H7 (cell line): ENCODE measurements around the gene LRRC28. TPM values are rescaled to one million over a fixed set of nuclear protein-coding genes. Genes with fewer than 3 reads are reported as not detected.

Source experiments
- DNase-seq: peaks from one replicate; pipeline ENCODE4 v3.0.0; 2012
- H3K27me3 ChIP-seq: 2 replicates; pipeline ENCODE4 v1.6.0; 2011; ENCODE audit warnings: mild to moderate bottlenecking, low read length; ENCODE audit not compliant: control insufficient read depth, insufficient read depth
- H3K36me3 ChIP-seq: replicated peaks from 2 replicates; pipeline ENCODE4 v1.5.1; 2011; ENCODE audit warnings: low read length; ENCODE audit not compliant: control insufficient read depth, insufficient read depth
- H3K4me3 ChIP-seq: 2 replicates; pipeline ENCODE4 v1.5.1; 2011; ENCODE audit warnings: low read depth, mild to moderate bottlenecking, control low read depth, low read length, moderate library complexity; ENCODE audit not compliant: insufficient read depth
- total RNA-seq: library from RNA; depleted of rRNA; stranded (reverse); fragments of >200 nt; shearing (Covaris generic); gene quantifications from 2 replicates; pipeline ENCODE4 v1.2.3, GENCODE V29; 2014; rRNA removed

LRRC28 gene
- total RNA-seq, 1 experiment from 2014 or later, result 25.0 TPM

DNA sequence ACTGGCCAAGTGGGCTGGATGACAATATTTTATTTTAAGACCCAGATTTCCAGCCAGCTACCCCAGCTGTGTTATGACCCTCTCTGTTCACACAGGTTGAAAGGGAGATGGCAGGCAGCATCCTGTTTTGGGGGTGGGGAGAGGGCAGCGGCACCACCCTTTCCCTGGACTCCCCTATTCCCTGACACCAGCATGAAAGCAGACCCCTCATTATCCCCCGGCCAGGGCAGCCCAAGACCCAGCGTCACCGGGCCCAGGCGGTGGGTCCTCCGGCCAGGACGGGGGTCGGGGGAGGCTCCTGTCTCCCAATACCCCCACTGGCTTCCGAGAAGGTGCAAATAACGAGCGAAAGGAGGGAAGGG lies 186.9 kb downstream of the LRRC28 start:
- Histone ChIP-seq H3K4me3 (no peak overlapping the region), H3K27me3 (no peaks in the 10 kb centered on the region), H3K36me3 (no peaks in the 10 kb centered on the region)
- no peak for DNase-seq

DNA sequence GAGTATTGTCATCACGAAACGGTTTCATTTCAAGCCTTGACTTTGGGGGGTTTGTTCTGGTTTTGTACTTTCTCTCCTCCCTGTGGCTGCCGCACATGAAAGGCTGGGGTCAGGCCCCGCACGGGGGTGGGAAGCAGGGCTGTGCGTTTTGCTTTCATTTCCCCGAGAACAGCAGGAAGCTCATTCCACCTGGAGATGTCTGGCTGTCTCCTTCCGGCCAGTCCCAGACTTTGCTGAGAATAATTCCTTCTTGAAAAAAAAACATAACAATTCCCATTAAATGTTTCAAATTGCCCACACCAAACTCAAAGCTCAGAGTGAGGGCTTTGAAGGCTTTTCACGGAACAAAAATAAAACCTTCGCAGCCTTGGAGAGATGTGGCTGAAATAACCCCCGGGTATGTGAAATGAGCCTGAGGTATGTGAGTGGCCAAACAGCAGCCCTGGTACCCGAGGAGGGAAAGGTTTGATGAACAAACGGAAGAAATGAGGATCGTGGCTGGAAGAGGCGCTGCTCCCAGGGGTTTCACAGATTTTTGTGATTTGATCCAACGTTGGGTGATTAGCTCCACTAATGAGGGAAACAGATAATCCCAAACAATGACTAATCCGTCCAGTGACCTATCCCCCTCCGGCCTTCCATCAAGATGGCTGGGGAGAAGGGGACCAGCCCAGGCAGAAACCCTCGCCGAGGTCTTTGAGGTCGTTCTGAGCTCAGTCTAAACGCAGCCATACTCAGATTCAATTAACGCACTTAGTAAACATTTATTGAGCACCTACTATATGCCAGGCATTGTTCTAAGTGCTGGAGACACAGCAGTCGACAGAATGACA lies 187.6 kb downstream of the LRRC28 start:
- Histone ChIP-seq H3K27me3 (no peaks in the 10 kb centered on the region), H3K36me3 (no peaks in the 10 kb centered on the region), H3K4me3 (no peak overlapping the region)
- peak; percentile 74 for DNase-seq

DNA sequence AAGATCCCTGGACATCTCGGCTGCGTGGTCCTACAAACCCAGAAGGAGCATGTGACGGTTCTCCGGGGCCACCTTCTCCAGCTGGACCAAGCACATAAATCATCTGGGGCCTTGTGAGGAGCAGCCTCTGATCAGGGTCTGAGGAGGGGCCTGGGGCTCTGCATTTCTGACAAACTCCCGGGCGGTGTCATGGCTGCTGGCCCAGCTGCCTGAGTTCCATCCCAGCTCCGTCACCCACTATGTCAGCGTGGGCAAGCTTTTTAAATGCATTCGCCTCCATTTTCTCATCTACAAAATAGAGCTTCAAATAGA lies 188.2 kb downstream of the LRRC28 start:
- DNase-seq, result no peak

GRCh38 chr15:99440029-99440428 lies 188.7 kb downstream of the LRRC28 start:
- no peak for DNase-seq
- Histone ChIP-seq H3K27me3 (no peaks in the 10 kb centered on the region), H3K36me3 (no peaks in the 10 kb centered on the region), H3K4me3 (no peak overlapping the region)

More for the DNA sequence above, 188.2 kb downstream of the LRRC28 start:
- no peaks in the 10 kb centered on the region for H3K27me3 ChIP-seq
- H3K36me3 ChIP-seq, result no peaks in the 10 kb centered on the region
- H3K4me3 ChIP-seq, result no peak overlapping the region

Other genes starting within 250 kb of the LRRC28 start
- not detected in 2 replicates for gene PGPEP1L, start 243.7 kb upstream of the LRRC28 start, total RNA-seq
- 2.1 and 2.8 TPM in 2 replicates for gene SYNM, start 146.4 kb upstream of the LRRC28 start, total RNA-seq
- 21.2 and 30.7 TPM in 2 replicates for gene TTC23, start 1.9 kb upstream of the LRRC28 start, total RNA-seq